PC-9 (cell line): ENCODE data around the gene TAAR9. TPM values are rescaled to one million over a fixed set of nuclear protein-coding genes. Genes with fewer than 3 reads are reported as not detected.

Source experiments
- BruUV-seq: library from RNA; stranded (reverse); fragments of 400-500 nt; replicated peaks from 2 replicates; lab custom pipeline; 2021; lab: Mats Ljungman, UMichigan
- CTCF ChIA-PET: fragments of 300-600 bp; sonication (Branson Sonifier 250); formaldehyde crosslinking; loops from one replicate; lab custom pipeline; 2022; ENCODE audit warnings: antibody characterized with exemption; lab: Charles Lee
- POLR2A ChIA-PET: fragments of 300-600 bp; sonication (Branson Sonifier 250); formaldehyde crosslinking; loops from one replicate; lab custom pipeline; 2022; ENCODE audit warnings: antibody characterized with exemption; ENCODE audit not compliant: unreplicated experiment; lab: Charles Lee
- DNase-seq, 2 experiments: peaks; one replicate each; pipeline versions ENCODE4 v3.0.0 to v3.0.0-alpha.2; 2015 to 2022; ENCODE audit warnings: mixed read lengths in 1 of 2
- H2AFZ ChIP-seq: fragments of 200-600 bp; sonication (generic); 2 replicates; pipeline ENCODE4 v1.8.1; 2017; ENCODE audit warnings: antibody characterized with exemption
- H3F3A ChIP-seq: fragments of 200-600 bp; sonication (generic); 2 replicates; pipeline ENCODE4 v1.8.1; 2017; ENCODE audit warnings: antibody characterized with exemption, mild to moderate bottlenecking, low read depth; ENCODE audit not compliant: insufficient read depth
- H3K27ac ChIP-seq: fragments of 200-600 bp; sonication (generic); 2 replicates; pipeline ENCODE4 v1.6.1; 2016; ENCODE audit warnings: mixed run types
- H3K27me3 ChIP-seq: fragments of 200-600 bp; sonication (generic); 2 replicates; pipeline ENCODE4 v1.6.1; 2016; ENCODE audit warnings: low read depth, mixed run types; ENCODE audit not compliant: insufficient read depth
- H3K36me3 ChIP-seq: fragments of 200-600 bp; sonication (generic); 2 replicates; pipeline ENCODE4 v1.6.1; 2016; ENCODE audit warnings: low read depth, mixed run types
- H3K4me1 ChIP-seq: fragments of 200-600 bp; sonication (generic); replicated peaks from 2 replicates; pipeline ENCODE4 v1.6.1; 2016; ENCODE audit warnings: mixed run types; ENCODE audit not compliant: insufficient read depth
- H3K4me2 ChIP-seq: fragments of 200-600 bp; sonication (generic); 2 replicates; pipeline ENCODE4 v1.6.1; 2017; ENCODE audit warnings: mixed run types
- H3K4me3 ChIP-seq: fragments of 200-600 bp; sonication (generic); 2 replicates; pipeline ENCODE4 v1.6.1; 2016; ENCODE audit warnings: mixed run types
- H3K79me2 ChIP-seq: fragments of 200-600 bp; sonication (generic); 2 replicates; pipeline ENCODE4 v1.6.1; 2017; ENCODE audit warnings: low read depth, mixed run types
- H3K9me2 ChIP-seq: fragments of 200-600 bp; sonication (generic); 2 replicates; pipeline ENCODE4 v1.8.1; 2017; ENCODE audit warnings: mild to moderate bottlenecking; ENCODE audit not compliant: insufficient read depth
- H3K9me3 ChIP-seq: fragments of 200-600 bp; sonication (generic); 2 replicates; pipeline ENCODE4 v1.8.1; 2016; ENCODE audit warnings: low read depth; ENCODE audit not compliant: insufficient read depth
- H4K20me1 ChIP-seq: fragments of 200-600 bp; sonication (generic); 2 replicates; pipeline ENCODE4 v1.8.1; 2017; ENCODE audit not compliant: insufficient read depth
- EZH2 ChIP-seq: fragments of 200-600 bp; sonication (generic); IDR thresholded peaks from 2 replicates; pipeline ENCODE4 v1.8.0; 2017; ENCODE audit warnings: antibody characterized with exemption, low read depth
- intact Hi-C: fragments of 100-400 bp; cut with micrococcal nuclease; formaldehyde crosslinking; loops from one replicate; pipeline ENCODE4 v1.10.0; 2022; ENCODE audit not compliant: unreplicated experiment
- total RNA-seq: library from RNA; stranded (reverse); gene quantifications from 2 replicates; pipeline ENCODE4 v1.2.3, GENCODE V29; 2021
- TF ChIP-seq, protein P1 (sequence below): fragments of 200-600 bp; sonication (generic); conservative IDR thresholded peaks from 2 replicates; pipeline ENCODE4 v1.6.1; 2017; ENCODE audit warnings: mixed run types, antibody characterized with exemption, mild to moderate bottlenecking, moderate library complexity

TAAR9 gene
- total RNA-seq, 1 experiment from 2014 or later: not detected

DNA sequence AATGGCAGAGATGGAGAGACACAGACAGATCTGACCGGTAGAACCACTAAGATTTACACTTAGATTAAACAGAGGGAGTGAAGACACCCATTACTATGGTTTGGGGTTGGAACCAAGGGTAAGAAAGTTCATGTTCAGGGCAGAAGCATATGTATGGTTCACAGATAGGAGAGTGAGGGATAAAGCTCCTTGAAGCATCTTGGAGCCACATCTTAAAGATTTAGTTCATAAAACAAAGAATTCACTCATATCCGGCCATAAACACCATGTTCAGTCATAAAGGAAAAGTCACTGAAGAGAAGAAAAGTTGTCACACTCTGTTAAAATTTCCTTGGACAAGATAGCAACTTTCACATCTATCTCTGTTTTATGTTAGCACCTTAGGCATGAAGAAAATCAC, 43.1 kb upstream of the TAAR9 start:
- intact Hi-C loops: no loop called here
- Histone ChIP-seq H3K27ac (no peak overlapping the region), H3K36me3 (peaks cover 7% of the 10 kb centered on the region), H3K9me3 (no peaks in the 10 kb centered on the region), H3K27me3 (no peaks in the 10 kb centered on the region), H4K20me1 (0 out of 2 replicates have a peak, but pooled peaks cover 4% of the 10 kb centered on the region), H3K4me1 (no peaks in the 10 kb centered on the region), H3K4me3 (no peak overlapping the region), H3F3A (no peaks in the 10 kb centered on the region), H2AFZ (no peak overlapping the region), H3K79me2 (0 out of 2 replicates have a peak, but pooled peaks cover 5% of the 10 kb centered on the region), H3K9me2 (no peaks in the 10 kb centered on the region), H3K4me2 (no peak overlapping the region)
- ChIA-PET POLR2A (no interaction called here), CTCF (no interaction called here)
- DNase-seq: no peak
- BruUV-seq: no TSS peak
- no peak for TF ChIP-seq EZH2
- TF ChIP-seq, protein P1, sequence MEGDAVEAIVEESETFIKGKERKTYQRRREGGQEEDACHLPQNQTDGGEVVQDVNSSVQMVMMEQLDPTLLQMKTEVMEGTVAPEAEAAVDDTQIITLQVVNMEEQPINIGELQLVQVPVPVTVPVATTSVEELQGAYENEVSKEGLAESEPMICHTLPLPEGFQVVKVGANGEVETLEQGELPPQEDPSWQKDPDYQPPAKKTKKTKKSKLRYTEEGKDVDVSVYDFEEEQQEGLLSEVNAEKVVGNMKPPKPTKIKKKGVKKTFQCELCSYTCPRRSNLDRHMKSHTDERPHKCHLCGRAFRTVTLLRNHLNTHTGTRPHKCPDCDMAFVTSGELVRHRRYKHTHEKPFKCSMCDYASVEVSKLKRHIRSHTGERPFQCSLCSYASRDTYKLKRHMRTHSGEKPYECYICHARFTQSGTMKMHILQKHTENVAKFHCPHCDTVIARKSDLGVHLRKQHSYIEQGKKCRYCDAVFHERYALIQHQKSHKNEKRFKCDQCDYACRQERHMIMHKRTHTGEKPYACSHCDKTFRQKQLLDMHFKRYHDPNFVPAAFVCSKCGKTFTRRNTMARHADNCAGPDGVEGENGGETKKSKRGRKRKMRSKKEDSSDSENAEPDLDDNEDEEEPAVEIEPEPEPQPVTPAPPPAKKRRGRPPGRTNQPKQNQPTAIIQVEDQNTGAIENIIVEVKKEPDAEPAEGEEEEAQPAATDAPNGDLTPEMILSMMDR: no peak

DNA sequence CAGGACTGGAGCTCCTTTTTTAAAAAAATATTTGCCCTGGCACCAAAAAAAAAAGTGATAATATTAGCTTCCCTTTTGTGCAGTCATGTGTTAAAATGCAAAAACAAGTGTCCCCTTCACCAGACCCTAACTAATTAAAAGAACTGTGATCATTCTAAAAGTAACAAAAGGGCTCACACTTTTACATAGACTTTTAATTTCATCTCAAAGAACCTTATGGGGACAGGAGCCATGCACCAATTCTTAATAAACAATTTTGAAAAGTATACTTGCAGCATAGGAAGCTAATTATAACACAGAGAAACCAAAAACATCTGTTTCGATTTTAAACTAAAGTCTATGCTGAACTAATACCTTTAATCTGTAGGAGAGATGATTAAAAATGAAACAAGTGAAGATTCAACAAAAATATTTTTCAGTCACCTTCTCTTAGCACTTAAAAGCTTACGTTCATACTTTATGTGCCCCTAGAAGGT, 42.4 kb upstream of the TAAR9 start:
- no peak overlapping the region for H3K4me3 ChIP-seq
- H3K4me2 ChIP-seq: no peak overlapping the region
- ChIA-PET CTCF (interaction anchor here (0.5 kb wide), 1 partner anchor 238 kb away, joined by 3 read pairs; no protein-coding TSS in a partner anchor), POLR2A (no interaction called here)
- no peak overlapping the region for H2AFZ ChIP-seq
- intact Hi-C loops: no loop called here
- no peaks in the 10 kb centered on the region for H3K9me2 ChIP-seq
- H3K36me3 ChIP-seq: peaks cover 7% of the 10 kb centered on the region
- H3K79me2 ChIP-seq: 0 out of 2 replicates have a peak, but pooled peaks cover 5% of the 10 kb centered on the region
- H3K27ac ChIP-seq: no peak overlapping the region
- no TSS peak for BruUV-seq
- H4K20me1 ChIP-seq: 0 out of 2 replicates have a peak, but pooled peaks cover 4% of the 10 kb centered on the region
- no peaks in the 10 kb centered on the region for H3F3A ChIP-seq
- H3K9me3 ChIP-seq: no peaks in the 10 kb centered on the region
- H3K27me3 ChIP-seq: no peaks in the 10 kb centered on the region
- DNase-seq: no peak
- H3K4me1 ChIP-seq: no peaks in the 10 kb centered on the region
- TF ChIP-seq, protein P1: no peak
- TF ChIP-seq EZH2: no peak

DNA sequence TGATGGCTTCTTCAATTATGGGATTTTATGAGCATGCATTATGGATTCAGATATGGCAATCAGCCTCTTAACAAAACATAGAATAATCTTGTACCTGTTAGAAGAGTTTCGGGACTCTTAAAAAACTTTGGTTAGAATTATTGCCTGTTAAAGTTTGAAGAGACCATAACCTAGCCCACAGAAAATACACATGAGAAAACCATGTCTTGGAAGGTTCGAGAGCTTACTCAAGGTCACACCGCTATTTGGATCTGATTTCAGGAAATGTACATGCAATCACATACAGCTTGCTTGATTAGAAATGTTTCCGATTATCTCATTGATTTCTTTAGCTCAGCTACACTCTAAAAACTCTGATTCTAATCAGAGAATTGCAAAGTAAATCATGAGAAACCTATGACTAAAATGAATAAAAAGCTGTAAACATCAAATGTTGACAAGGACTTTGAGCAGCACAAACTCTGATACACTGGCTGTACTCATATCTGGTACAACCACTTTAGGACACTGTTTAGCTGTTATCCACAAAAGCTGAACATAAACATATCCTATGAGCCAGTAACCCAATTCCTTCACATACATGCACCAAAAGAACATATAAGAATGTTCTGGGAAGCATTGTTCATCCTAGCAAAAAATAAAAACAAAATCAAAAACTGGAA, 41.4 kb upstream of the TAAR9 start:
- TF ChIP-seq, protein P1: no peak
- no peak for TF ChIP-seq EZH2
- H3K4me3 ChIP-seq: no peak overlapping the region
- no peaks in the 10 kb centered on the region for H3K4me1 ChIP-seq
- no peaks in the 10 kb centered on the region for H3K9me3 ChIP-seq
- H3F3A ChIP-seq: no peaks in the 10 kb centered on the region
- POLR2A ChIA-PET: no interaction called here
- H2AFZ ChIP-seq: no peak overlapping the region
- 0 out of 2 replicates have a peak, but pooled peaks cover 5% of the 10 kb centered on the region for H3K79me2 ChIP-seq
- H4K20me1 ChIP-seq: 0 out of 2 replicates have a peak, but pooled peaks cover 4% of the 10 kb centered on the region
- no peak for DNase-seq
- H3K27me3 ChIP-seq: no peaks in the 10 kb centered on the region
- no TSS peak for BruUV-seq
- no peaks in the 10 kb centered on the region for H3K9me2 ChIP-seq
- H3K27ac ChIP-seq: no peak overlapping the region
- peaks cover 7% of the 10 kb centered on the region for H3K36me3 ChIP-seq
- intact Hi-C loops: no loop called here
- CTCF ChIA-PET: interaction anchor here (0.5 kb wide), 1 partner anchor 239 kb away, joined by 3 read pairs; no protein-coding TSS in a partner anchor
- H3K4me2 ChIP-seq: no peak overlapping the region
